Measurements from ENCODE around the gene LRRC27. TPM values are rescaled to one million over a fixed set of nuclear protein-coding genes. Genes with fewer than 3 reads are reported as not detected.

The LRRC27 gene
- total and polyA plus RNA-seq, 2 donors (not counting 1 experiment from before 2014, with no cell fraction given): 4.1 to 11.7 TPM

- no peak overlapping the region for H3K4me3 ChIP-seq (replicated peaks in 1 of 4; ENCODE audit: control extremely low read depth in 1 of 4, insufficient read depth in 1 of 4, low read depth in 3 of 4, low read length in 4 of 4)
Measured at GRCh38 chr10:132366499-132366898, 34.5 kb downstream of the LRRC27 start.

GRCh38 chr10:132368391-132368790 is 36.4 kb downstream of the LRRC27 start:
- Histone ChIP-seq H3K27ac (ENCODE audit: insufficient read depth, low read length) (no peak overlapping the region), H3K36me3 (ENCODE audit: control insufficient read depth, insufficient read depth, low read length) (peaks cover 6% of the 10 kb centered on the region), H3K9ac (ENCODE audit: insufficient read depth, low read length) (no peak overlapping the region), H3K27me3 (ENCODE audit: control insufficient read depth, insufficient read depth, low read length) (no peaks in the 10 kb centered on the region), H2AFZ (ENCODE audit: low read length) (no peak overlapping the region), H3K4me2 (ENCODE audit: extremely low read depth, insufficient read depth, low read length) (no peak overlapping the region), H3K4me3 (replicated peaks in 1 of 4; ENCODE audit: control extremely low read depth in 1 of 4, insufficient read depth in 1 of 4, low read depth in 3 of 4, low read length in 4 of 4) (no peak overlapping the region), H3K4me1 (ENCODE audit: control insufficient read depth, extremely low read depth, insufficient read depth, low read length) (no peaks in the 10 kb centered on the region), H3K9me3 (ENCODE audit: control insufficient read depth, insufficient read depth, low read depth, low read length) (no peaks in the 10 kb centered on the region), H4K20me1 (ENCODE audit: control insufficient read depth, extremely low read depth, insufficient read depth, low read length) (no peaks in the 10 kb centered on the region), H3K79me2 (ENCODE audit: control insufficient read depth, insufficient read depth, low read length) (no peaks in the 10 kb centered on the region)
- TF ChIP-seq EZH2 (IDR thresholded peaks at IDR 0.05; ENCODE audit: low read length, missing control alignments): no peak
- TF ChIP-seq CTCF (conservative IDR thresholded peaks at IDR 0.05 in 1 of 2, IDR thresholded peaks at IDR 0.05 in 1 of 2; ENCODE audit: low read depth in 1 of 2, low read length in 2 of 2): no peak
- no peak for DNase-seq (ENCODE audit: low read depth in 2 of 2)

More at GRCh38 chr10:132366499-132366898, 34.5 kb downstream of the LRRC27 start:
- Histone ChIP-seq H3K9me3 (ENCODE audit: control insufficient read depth, insufficient read depth, low read depth, low read length) (no peaks in the 10 kb centered on the region), H3K36me3 (ENCODE audit: control insufficient read depth, insufficient read depth, low read length) (peaks cover 6% of the 10 kb centered on the region), H3K4me1 (ENCODE audit: control insufficient read depth, extremely low read depth, insufficient read depth, low read length) (no peaks in the 10 kb centered on the region), H3K27me3 (ENCODE audit: control insufficient read depth, insufficient read depth, low read length) (no peaks in the 10 kb centered on the region), H2AFZ (ENCODE audit: low read length) (no peak overlapping the region), H4K20me1 (ENCODE audit: control insufficient read depth, extremely low read depth, insufficient read depth, low read length) (no peaks in the 10 kb centered on the region), H3K27ac (ENCODE audit: insufficient read depth, low read length) (no peak overlapping the region), H3K79me2 (ENCODE audit: control insufficient read depth, insufficient read depth, low read length) (no peaks in the 10 kb centered on the region), H3K9ac (ENCODE audit: insufficient read depth, low read length) (no peak overlapping the region), H3K4me2 (ENCODE audit: extremely low read depth, insufficient read depth, low read length) (no peak overlapping the region)
- DNase-seq (ENCODE audit: low read depth in 2 of 2): no peak
- TF ChIP-seq CTCF (conservative IDR thresholded peaks at IDR 0.05 in 1 of 2, IDR thresholded peaks at IDR 0.05 in 1 of 2; ENCODE audit: low read depth in 1 of 2, low read length in 2 of 2): no peak
- no peak for TF ChIP-seq EZH2 (IDR thresholded peaks at IDR 0.05; ENCODE audit: low read length, missing control alignments)

GRCh38 chr10:132368881-132369635 is 37.1 kb downstream of the LRRC27 start:
- TF ChIP-seq EZH2 (IDR thresholded peaks at IDR 0.05; ENCODE audit: low read length, missing control alignments) (no peak), CTCF (conservative IDR thresholded peaks at IDR 0.05 in 1 of 2, IDR thresholded peaks at IDR 0.05 in 1 of 2; ENCODE audit: low read depth in 1 of 2, low read length in 2 of 2) (no peak)
- Histone ChIP-seq H3K4me1 (ENCODE audit: control insufficient read depth, extremely low read depth, insufficient read depth, low read length) (no peaks in the 10 kb centered on the region), H3K79me2 (ENCODE audit: control insufficient read depth, insufficient read depth, low read length) (no peaks in the 10 kb centered on the region), H2AFZ (ENCODE audit: low read length) (no peak overlapping the region), H3K36me3 (ENCODE audit: control insufficient read depth, insufficient read depth, low read length) (peaks cover 6% of the 10 kb centered on the region), H3K27me3 (ENCODE audit: control insufficient read depth, insufficient read depth, low read length) (no peaks in the 10 kb centered on the region), H3K27ac (ENCODE audit: insufficient read depth, low read length) (no peak overlapping the region), H3K9ac (ENCODE audit: insufficient read depth, low read length) (no peak overlapping the region), H3K4me3 (replicated peaks in 1 of 4; ENCODE audit: control extremely low read depth in 1 of 4, insufficient read depth in 1 of 4, low read depth in 3 of 4, low read length in 4 of 4) (no peak overlapping the region), H3K9me3 (ENCODE audit: control insufficient read depth, insufficient read depth, low read depth, low read length) (no peaks in the 10 kb centered on the region), H4K20me1 (ENCODE audit: control insufficient read depth, extremely low read depth, insufficient read depth, low read length) (no peaks in the 10 kb centered on the region), H3K4me2 (ENCODE audit: extremely low read depth, insufficient read depth, low read length) (no peak overlapping the region)
- DNase-seq (ENCODE audit: low read depth in 2 of 2): peak in 1 of 2 donors; percentile 50
